GM12891 (cell line): ENCODE measurements around the gene ANP32D. TPM values are rescaled to one million over a fixed set of nuclear protein-coding genes. Genes with fewer than 3 reads are reported as not detected.
"Not testable (repeated sequence)": the region's sequence is repeated elsewhere in the genome, so short reads cannot be mapped to it uniquely, and the experiment has no call there.

Experiments
- DNase-seq: peaks from one replicate; pipeline ENCODE4 v3.0.0; 2011; ENCODE audit warnings: low spot score; ENCODE audit not compliant: insufficient read length
- FAIRE-seq: peaks from 2 replicates; lab custom pipeline; 2011; peaks lifted over from hg19 to GRCh38; lab: Jason Lieb, UNC
- PAX5 ChIP-seq: IDR thresholded peaks from 2 replicates; pipeline ENCODE4 v1.6.1; 2011; ENCODE audit warnings: low read length, moderate library complexity, mild to moderate bottlenecking; ENCODE audit not compliant: insufficient read depth, severe bottlenecking
- POLR2A ChIP-seq: IDR thresholded peaks from 2 replicates; pipeline ENCODE4 v1.6.1; 2011; ENCODE audit warnings: low read depth, low read length, control low read depth
- POLR2AphosphoS5 ChIP-seq: IDR thresholded peaks from 2 replicates; pipeline ENCODE4 v1.6.1; 2011; ENCODE audit warnings: low read depth, low read length, control low read depth
- POU2F2 ChIP-seq: IDR thresholded peaks from 2 replicates; pipeline ENCODE4 v1.6.1; 2011; ENCODE audit warnings: low read depth, mild to moderate bottlenecking, control low read depth, low read length, moderate library complexity
- SPI1 ChIP-seq: IDR thresholded peaks from 2 replicates; pipeline ENCODE4 v1.6.1; 2011; ENCODE audit warnings: low read depth, low read length, control low read depth
- TAF1 ChIP-seq: IDR thresholded peaks from 2 replicates; pipeline ENCODE4 v1.6.1; 2011; ENCODE audit warnings: low read depth, low read length, control low read depth
- polyA plus RNA-seq: library from polyadenylated mRNA; unstranded; fragments of >200 nt; gene quantifications from one replicate; pipeline ENCODE4 v1.2.1, GENCODE V29; 2012; ENCODE audit warnings: low read depth, missing spikeins, inconsistent platforms; ENCODE audit not compliant: missing spikeins

ANP32D gene
- polyA plus RNA-seq = not detected

DNA sequence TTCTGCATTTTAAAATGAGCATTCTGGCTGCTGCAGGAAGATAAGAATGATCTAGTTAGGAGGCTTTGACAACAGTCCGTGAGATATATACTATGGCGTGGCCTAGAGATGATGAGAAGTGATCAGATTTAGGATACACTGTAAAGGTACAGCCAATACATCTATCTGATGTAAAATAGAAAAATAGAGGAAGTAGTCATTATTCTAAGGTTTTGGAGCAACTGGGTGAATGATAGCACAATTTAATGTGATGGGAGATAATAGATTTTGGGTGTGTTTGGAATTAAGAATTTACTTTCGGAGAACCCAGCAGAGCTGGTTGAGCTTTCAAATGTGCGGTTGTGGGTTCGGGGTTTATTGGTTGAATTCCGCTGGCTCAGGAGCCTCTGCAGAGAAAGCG lies at the start of gene ANP32D:
ANP32D (plus strand) TSS at position 301 of the 400 bp plus-strand sequence. CDS start 106 bp downstream, outside the sequence.
- FAIRE-seq (no peak), DNase-seq (no peak)
- TF ChIP-seq PAX5 (no peak), POU2F2 (no peak), TAF1 (no peak), SPI1 (no peak)

- DNase-seq (no peak), FAIRE-seq (no peak)
Observed at GRCh38 chr12:48423171-48423570, 49.2 kb upstream of the ANP32D start.

GRCh38 chr12:48424644-48425043 lies 47.7 kb upstream of the ANP32D start:
- TF ChIP-seq POLR2A (no peak), SPI1 (no peak), POLR2AphosphoS5 (no peak), TAF1 (no peak)
- FAIRE-seq (no peak), DNase-seq (no peak)

More at GRCh38 chr12:48423171-48423570, 49.2 kb upstream of the ANP32D start:
- TF ChIP-seq POLR2A = no peak
- no peak for TF ChIP-seq PAX5
- TF ChIP-seq SPI1 = no peak
- no peak for TF ChIP-seq POLR2AphosphoS5
- no peak for TF ChIP-seq TAF1
- TF ChIP-seq POU2F2 = no peak

- DNase-seq, FAIRE-seq: not testable (repeated sequence)
Observed at GRCh38 chr12:48434016-48434415, 38.3 kb upstream of the ANP32D start.

DNA sequence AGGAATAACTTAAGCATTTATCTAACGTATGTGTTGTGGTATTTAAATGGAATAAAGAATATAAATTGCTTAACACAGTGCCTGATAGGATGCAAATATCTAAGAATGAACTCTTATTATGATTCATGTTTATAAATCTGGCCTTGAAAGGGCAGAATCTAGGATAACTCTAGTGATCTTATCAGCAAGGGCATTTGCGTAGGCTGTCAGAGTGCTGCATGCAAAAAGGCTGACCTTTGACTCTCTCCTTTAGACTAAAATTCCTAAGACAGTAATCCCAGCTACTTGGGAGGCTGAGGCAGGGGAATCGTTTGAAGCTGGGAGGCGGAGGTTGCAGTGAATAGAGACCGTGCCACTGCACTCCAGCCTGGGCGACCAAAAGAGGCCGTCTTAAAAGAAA lies 31.3 kb upstream of the ANP32D start:
- DNase-seq = no peak
- FAIRE-seq = no peak
- TF ChIP-seq POLR2A (no peak), TAF1 (no peak), POLR2AphosphoS5 (no peak), PAX5 (no peak), SPI1 (no peak), POU2F2 (no peak)

DNA sequence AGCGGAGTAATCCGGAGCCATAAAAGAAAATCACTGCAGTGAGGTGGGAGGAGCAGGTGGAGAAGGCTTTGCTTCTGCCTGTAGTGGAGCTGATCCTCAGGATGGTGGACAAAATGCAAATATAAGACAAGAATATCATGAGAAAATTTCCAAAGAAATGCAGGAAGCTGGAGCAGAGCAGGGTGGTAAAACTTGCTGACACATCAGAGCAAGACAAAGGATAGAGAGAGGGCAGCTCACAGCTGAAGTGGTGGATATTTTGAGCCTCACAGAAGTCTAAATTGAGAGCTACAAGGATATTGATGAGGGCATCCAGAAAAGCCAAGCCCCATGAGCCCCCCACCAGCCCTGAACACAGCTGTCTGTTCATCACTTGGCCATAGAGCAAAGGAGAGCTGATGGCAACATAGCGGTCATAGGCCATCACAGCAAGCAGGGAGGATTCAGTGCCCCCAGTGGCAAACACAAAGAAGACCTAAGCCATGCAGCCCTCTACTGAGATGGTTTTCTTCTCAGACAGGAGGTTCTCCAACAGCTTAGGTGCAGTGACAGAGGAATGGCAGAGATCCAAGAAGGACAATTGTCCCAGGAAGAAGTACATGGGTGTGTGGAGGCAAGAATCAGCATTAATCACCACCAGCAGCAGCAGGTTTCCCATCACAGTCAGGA lies 30.0 kb upstream of the ANP32D start:
- no peak for TF ChIP-seq PAX5
- TF ChIP-seq TAF1 = no peak
- TF ChIP-seq POLR2A = no peak
- TF ChIP-seq POU2F2 = no peak
- TF ChIP-seq SPI1 = no peak
- TF ChIP-seq POLR2AphosphoS5 = no peak
- FAIRE-seq = no peak
- DNase-seq = no peak

- FAIRE-seq = no peak
- TF ChIP-seq POLR2AphosphoS5 (no peak), PAX5 (no peak), TAF1 (no peak), POU2F2 (no peak), POLR2A (no peak), SPI1 (no peak)
- DNase-seq = no peak
Observed at GRCh38 chr12:48445538-48445937, 26.8 kb upstream of the ANP32D start.

- FAIRE-seq = no peak
- no peak for TF ChIP-seq SPI1
- TF ChIP-seq POLR2AphosphoS5 = no peak
- TF ChIP-seq PAX5 = no peak
- TF ChIP-seq TAF1 = no peak
- TF ChIP-seq POU2F2 = no peak
- no peak for TF ChIP-seq POLR2A
- no peak for DNase-seq
Observed at GRCh38 chr12:48446161-48446776, 26.1 kb upstream of the ANP32D start.

DNA sequence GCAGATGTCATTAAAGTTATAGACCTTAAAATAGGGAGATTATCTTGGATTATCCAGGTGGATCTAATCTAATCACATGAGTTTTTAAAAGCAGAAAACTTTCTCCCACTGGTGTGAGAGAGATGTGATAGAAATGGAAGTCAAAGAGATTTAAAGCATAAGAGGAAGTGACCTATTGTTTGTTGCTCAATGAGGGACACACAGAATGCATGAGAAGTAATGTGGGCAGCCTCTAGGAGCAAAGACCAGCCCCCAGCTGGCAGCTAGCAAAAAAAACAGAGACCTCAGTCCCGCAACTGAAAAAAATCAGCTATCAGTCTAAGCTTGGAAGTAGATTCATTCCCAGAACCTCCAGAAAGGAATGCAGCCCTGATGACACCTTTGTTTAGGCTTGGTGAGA lies 24.6 kb upstream of the ANP32D start:
- TF ChIP-seq POU2F2 (no peak), SPI1 (0 out of 2 replicates have a peak, but pooled peaks have one; percentile 27), TAF1 (no peak), POLR2AphosphoS5 (no peak), POLR2A (no peak), PAX5 (no peak)
- no peak for FAIRE-seq
- DNase-seq = no peak
